Pancreas (tissue), 10 donors: ENCODE measurements around the gene USP5. TPM values are rescaled to one million over a fixed set of nuclear protein-coding genes. Genes with fewer than 3 reads are reported as not detected.
A peak's percentile ranks its signal among the peaks of the same experiment; 100 is the strongest.

Source experiments
- ATAC-seq, 4 donors: fragments of 200-7000 bp; cut with Tn5 transposase; one replicate each; pipeline versions ENCODE4 v1.8.0 to v1.9.1; 2020; ENCODE audit warnings: mild to moderate bottlenecking in 4 of 4, moderate library complexity in 4 of 4
- DNase-seq, 6 donors: peaks; one replicate each; pipeline ENCODE4 v3.0.0-alpha.2; 2020
- FAIRE-seq: peaks from 2 replicates; lab custom pipeline; 2012; peaks lifted over from hg19 to GRCh38; lab: Jason Lieb, UNC
- H3K27ac ChIP-seq, 4 donors: fragments of 200-600 bp; sonication (generic); 1 replicate in 3 of 4; 2 replicates in 1 of 4; pipeline versions ENCODE4 v1.5.0 to v1.8.0; 2020
- H3K27me3 ChIP-seq, 4 donors: fragments of 200-600 bp; one replicate each; pipeline ENCODE4 v1.8.0; 2021
- H3K36me3 ChIP-seq, 3 donors: fragments of 200-600 bp; sonication (generic) in 1 of 3; one replicate each; pipeline versions ENCODE4 v1.5.0 to v1.8.0; 2020 to 2021
- H3K4me1 ChIP-seq, 3 donors: fragments of 200-600 bp; one replicate each; pipeline ENCODE4 v1.8.0; 2021
- H3K4me3 ChIP-seq, 4 donors: fragments of 200-600 bp; sonication (generic) in 2 of 4; one replicate each; pipeline versions ENCODE4 v1.5.0 to v1.8.0; 2020 to 2021
- H3K9me3 ChIP-seq, 4 donors: fragments of 200-600 bp; one replicate each; pipeline ENCODE4 v1.8.0; 2021
- CTCF ChIP-seq, 4 donors: fragments of 200-600 bp; sonication (generic) in 3 of 4; IDR thresholded peaks; one replicate each; pipeline versions ENCODE4 v1.5.0 to v1.8.0; 2021; ENCODE audit warnings: antibody characterized with exemption in 4 of 4
- WGBS, 2 donors: extraction: QIAGEN DNeasy Blood & Tissue Kit; methylation state at CpG; one replicate each; pipeline ENCODE4 v1.1.7; 2013; 5-methylcytosine and 5-hydroxymethylcytosine counted together
- intact Hi-C, 3 donors: fragments of 100-400 bp; cut with DNase I; formaldehyde crosslinking; loops; one replicate each; pipeline versions ENCODE4 v1.11.1 to v1.14.2; 2022
- polyA plus RNA-seq, 2 donors: library from polyadenylated mRNA; stranded (reverse); fragments of 200-250 nt; gene quantifications; one replicate each; pipeline ENCODE4 v1.2.3, GENCODE V29; 2013
- total RNA-seq, 6 donors: library from RNA; stranded (reverse); fragmentation: NEBNext Ultra II Directional in 4 of 6; extraction: Animal tissue kit (Norgen Biotek cat#: 25700) in 4 of 6; gene quantifications; one replicate each; pipeline versions ENCODE4 v1.2.1 to v1.2.4, GENCODE V29; 2021 to 2023
- donor health status: healthy with polysubstance abuse.
- donor health status: DM: no; HTN: no; CAD: no; lungs with moderate emphysema.
- donor health status: DM: no; HTN: no; CAD: no.
- donor health status: control.
- donor health status: control.
- donor health status: Bipolar disorder and iron deficiency.
- donor health status: DM: yes; HTN: yes; CAD: no.
- donor health status: DM: no; HTN: no; CAD: no.
- donor health status: DM: no; HTN: no; CAD: no.
- donor health status: DM: yes; HTN: yes; CAD: no.

Gene USP5
- total and polyA plus RNA-seq, 8 donors, result 17.8 to 38.4 (median 25.3) TPM

GRCh38 chr12:6866163-6866919 is 14.4 kb downstream of the USP5 start:
- no peaks in the 10 kb centered on the region for H3K27me3 ChIP-seq
- intact Hi-C loops, result no loop called here
- DNase-seq, result peak in 2 of 6 donors; percentile 57 to 78
- FAIRE-seq, result no peak
- H3K4me3 ChIP-seq, result peak overlapping the region in 2 of 4 donors; percentile 100
- no peaks in the 10 kb centered on the region for H3K9me3 ChIP-seq
- 73 to 75% methylated on average over 18 to 19 of the region's 19 CpGs for WGBS, 2 donors
- TF ChIP-seq CTCF (IDR thresholded peaks at IDR 0.05), result no peak
- peaks cover 0 to 19% (median 14%) of the 10 kb centered on the region in 3 donors for H3K4me1 ChIP-seq
- peaks cover 0 to 18% (median 0%) of the 10 kb centered on the region in 3 donors for H3K36me3 ChIP-seq
- no peak for ATAC-seq
- peak overlapping the region in 3 of 4 donors; percentile 90 to 99 (median 95) for H3K27ac ChIP-seq

DNA sequence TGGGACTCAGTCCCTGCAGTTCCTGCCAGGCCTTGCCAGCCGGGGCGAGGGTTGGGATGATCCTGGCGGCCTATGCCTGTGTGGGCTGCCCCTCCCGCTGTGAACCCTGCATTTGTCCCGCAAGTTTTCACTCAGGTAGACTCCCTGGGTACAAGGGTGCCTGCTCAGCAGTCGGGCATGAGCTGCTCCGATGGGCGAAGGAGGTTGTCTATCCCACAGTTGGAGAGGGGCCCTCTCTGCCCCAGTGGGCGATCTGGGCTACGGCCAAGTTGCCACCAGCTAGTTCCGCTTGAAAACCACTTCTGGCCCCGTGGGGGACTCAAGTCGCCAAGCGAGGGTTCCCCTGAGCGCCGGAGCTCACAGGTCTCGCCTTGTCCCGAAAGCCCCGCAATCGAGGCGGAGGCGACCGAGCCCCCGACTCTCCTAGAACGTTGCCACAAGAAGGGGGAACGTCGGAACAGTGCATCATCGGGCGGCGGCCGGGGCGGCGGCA is 15.0 kb downstream of the USP5 start:
- peak in 1 of 6 donors; percentile 37 for DNase-seq
- WGBS, 2 donors, result 1 to 2% methylated on average over 33 of the region's 33 CpGs
- peaks cover 6 to 25% (median 14%) of the 10 kb centered on the region in 3 donors for H3K4me1 ChIP-seq

DNA sequence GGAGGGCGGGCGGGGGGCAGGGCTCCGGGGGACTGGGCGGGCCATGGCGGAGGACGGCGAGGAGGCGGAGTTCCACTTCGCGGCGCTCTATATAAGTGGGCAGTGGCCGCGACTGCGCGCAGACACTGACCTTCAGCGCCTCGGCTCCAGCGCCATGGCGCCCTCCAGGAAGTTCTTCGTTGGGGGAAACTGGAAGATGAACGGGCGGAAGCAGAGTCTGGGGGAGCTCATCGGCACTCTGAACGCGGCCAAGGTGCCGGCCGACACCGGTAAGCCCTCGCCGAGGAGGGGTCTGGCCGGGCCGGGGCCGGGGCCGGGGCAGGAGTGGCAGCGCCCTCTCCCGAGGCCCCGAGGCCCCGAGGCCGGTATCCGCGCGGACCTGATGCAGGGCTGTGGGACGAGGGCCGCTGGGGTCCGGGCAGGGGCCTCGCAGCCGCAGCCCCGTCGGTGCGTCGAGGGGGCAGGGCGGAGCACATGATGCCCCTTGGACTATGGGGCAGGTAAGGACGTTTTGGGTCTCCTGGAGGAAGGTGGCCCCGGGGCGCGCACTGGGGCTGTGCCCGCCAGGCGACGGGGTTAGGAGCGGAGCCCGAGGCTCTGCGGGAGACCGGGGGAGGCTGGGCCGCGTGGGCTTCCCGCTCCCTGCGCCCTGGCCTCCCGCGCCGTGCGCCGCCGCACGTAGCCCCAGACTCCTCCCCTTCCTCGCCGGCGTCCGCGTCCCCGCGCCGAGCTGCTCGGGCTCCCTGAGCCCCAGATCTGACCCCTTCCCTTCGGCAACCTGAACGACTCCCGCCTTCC is 15.7 kb downstream of the USP5 start, which contains the start of gene TPI1:
TSS of gene TPI1 (plus strand) at position 119 of the 798 bp plus-strand sequence. CDS start at position 155, 36 bp downstream.
- ATAC-seq (peak; percentile 86 to 90 (median 88)), FAIRE-seq (no peak), DNase-seq (peak; percentile 80 to 94 (median 89))
- peaks cover 9 to 27% (median 14%) of the 10 kb centered on the region in 3 donors for H3K4me1 ChIP-seq
- peaks cover 0 to 13% (median 0%) of the 10 kb centered on the region in 3 donors for H3K36me3 ChIP-seq
- H3K27ac ChIP-seq, result peak within 1 kb of the TSS; percentile 82 to 99 (median 92)
- WGBS, 2 donors, result 0% methylated on average over 53 to 86 of the region's 86 CpGs
- no peaks in the 10 kb centered on the region for H3K9me3 ChIP-seq
- TF ChIP-seq CTCF (IDR thresholded peaks at IDR 0.05), result no peak
- peak within 1 kb of the TSS; percentile 91 to 100 (median 98) for H3K4me3 ChIP-seq
- intact Hi-C loops, result no loop called here
- H3K27me3 ChIP-seq, result no peaks in the 10 kb centered on the region

More for the DNA sequence above, 15.0 kb downstream of the USP5 start:
- peaks cover 0 to 13% (median 0%) of the 10 kb centered on the region in 3 donors for H3K36me3 ChIP-seq
- intact Hi-C loops, result no loop called here
- TF ChIP-seq CTCF (IDR thresholded peaks at IDR 0.05), result no peak
- FAIRE-seq, result no peak
- ATAC-seq, result peak; percentile 4 to 22 (median 9)
- H3K4me3 ChIP-seq, result peak overlapping the region; percentile 91 to 100 (median 98)
- H3K27ac ChIP-seq, result peak overlapping the region; percentile 82 to 99 (median 92)
- no peaks in the 10 kb centered on the region for H3K9me3 ChIP-seq
- H3K27me3 ChIP-seq, result no peaks in the 10 kb centered on the region

- Histone ChIP-seq H3K4me3 (peak overlapping the region; percentile 91 to 100 (median 98)), H3K27ac (peak overlapping the region; percentile 82 to 99 (median 92)), H3K4me1 (peaks cover 9 to 27% (median 14%) of the 10 kb centered on the region in 3 donors), H3K27me3 (no peaks in the 10 kb centered on the region), H3K9me3 (no peaks in the 10 kb centered on the region), H3K36me3 (peaks cover 0 to 11% (median 0%) of the 10 kb centered on the region in 3 donors)
- FAIRE-seq, result no peak
- TF ChIP-seq CTCF (IDR thresholded peaks at IDR 0.05), result no peak
- WGBS, 2 donors, result 7 to 10% methylated on average over 20 to 22 of the region's 22 CpGs
- peak in 1 of 6 donors; percentile 37 for DNase-seq
- ATAC-seq, result peak in 3 of 4 donors; percentile 0 to 1 (median 0)
- intact Hi-C loops, result no loop called here
Observed at GRCh38 chr12:6868211-6869048, 16.5 kb downstream of the USP5 start.
